ENCODE data around the gene TMEM145.

- TF ChIP-seq, protein P1, sequence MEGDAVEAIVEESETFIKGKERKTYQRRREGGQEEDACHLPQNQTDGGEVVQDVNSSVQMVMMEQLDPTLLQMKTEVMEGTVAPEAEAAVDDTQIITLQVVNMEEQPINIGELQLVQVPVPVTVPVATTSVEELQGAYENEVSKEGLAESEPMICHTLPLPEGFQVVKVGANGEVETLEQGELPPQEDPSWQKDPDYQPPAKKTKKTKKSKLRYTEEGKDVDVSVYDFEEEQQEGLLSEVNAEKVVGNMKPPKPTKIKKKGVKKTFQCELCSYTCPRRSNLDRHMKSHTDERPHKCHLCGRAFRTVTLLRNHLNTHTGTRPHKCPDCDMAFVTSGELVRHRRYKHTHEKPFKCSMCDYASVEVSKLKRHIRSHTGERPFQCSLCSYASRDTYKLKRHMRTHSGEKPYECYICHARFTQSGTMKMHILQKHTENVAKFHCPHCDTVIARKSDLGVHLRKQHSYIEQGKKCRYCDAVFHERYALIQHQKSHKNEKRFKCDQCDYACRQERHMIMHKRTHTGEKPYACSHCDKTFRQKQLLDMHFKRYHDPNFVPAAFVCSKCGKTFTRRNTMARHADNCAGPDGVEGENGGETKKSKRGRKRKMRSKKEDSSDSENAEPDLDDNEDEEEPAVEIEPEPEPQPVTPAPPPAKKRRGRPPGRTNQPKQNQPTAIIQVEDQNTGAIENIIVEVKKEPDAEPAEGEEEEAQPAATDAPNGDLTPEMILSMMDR (IDR thresholded peaks at IDR 0.05; ENCODE audit: insufficient read depth, low read depth, low read length), result no peak
- TF ChIP-seq EZH2 (IDR thresholded peaks at IDR 0.05; ENCODE audit: insufficient read depth, low read length), result no peak
These were observed 26.6 kb upstream of the TMEM145 start for GRCh38 chr19:42286349-42287016.
